ENCODE data around the gene PLA2G12A.

PLA2G12A gene

DNA sequence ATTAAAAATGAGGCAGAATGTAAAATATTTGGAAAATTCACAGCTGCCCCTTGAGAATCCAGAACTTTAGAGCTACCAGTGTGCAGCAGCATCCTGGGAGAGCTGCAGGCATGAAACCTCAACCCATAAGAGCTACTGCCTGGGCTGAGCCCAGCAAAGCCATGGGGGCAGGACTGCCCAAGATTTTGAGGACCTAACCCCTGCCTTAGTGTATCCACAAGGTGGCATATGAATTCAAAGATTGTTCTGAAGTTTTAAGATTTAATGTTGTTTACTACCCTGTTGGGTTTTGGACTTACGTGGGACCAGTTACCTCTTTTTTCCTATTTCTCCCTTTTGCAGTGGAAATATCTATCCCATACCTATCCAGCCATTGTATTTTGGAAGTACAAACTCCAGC is 53.0 kb downstream of the PLA2G12A start:
- no peak for DNase-seq

GRCh38 chr4:109675843-109676242 is 54.0 kb downstream of the PLA2G12A start:
- no peak for DNase-seq

- DNase-seq: no peak
Measured at GRCh38 chr4:109675181-109675580, 54.7 kb downstream of the PLA2G12A start.

DNA sequence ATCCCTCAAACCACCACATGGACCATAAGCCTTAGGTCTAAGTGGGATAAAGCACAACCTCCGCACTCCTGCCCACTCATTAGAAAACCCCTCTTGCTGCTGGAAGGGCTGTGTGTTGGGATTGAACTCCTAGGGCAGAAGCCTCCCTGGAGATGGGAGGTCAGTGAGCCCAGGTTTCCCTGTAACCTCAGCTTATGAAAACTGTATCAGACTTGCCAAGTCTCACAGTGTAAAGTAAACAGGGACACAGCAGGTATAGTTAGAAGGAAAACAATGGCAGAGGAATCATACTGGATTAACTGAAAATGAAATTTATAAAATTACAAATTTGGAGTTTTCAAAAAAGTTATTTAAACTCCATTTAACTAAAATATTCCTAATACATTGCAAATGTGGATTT is 56.6 kb downstream of the PLA2G12A start:
- no peak for DNase-seq

- no peak for DNase-seq
Measured at GRCh38 chr4:109672169-109672930, 57.5 kb downstream of the PLA2G12A start.

GRCh38 chr4:109671350-109671749 is 58.5 kb downstream of the PLA2G12A start:
- no peak for DNase-seq

GRCh38 chr4:109665783-109666485 is 63.9 kb downstream of the PLA2G12A start:
- DNase-seq: peak; percentile 15

- no peak for DNase-seq
Measured at GRCh38 chr4:109662771-109663170, 67.1 kb downstream of the PLA2G12A start.

DNA sequence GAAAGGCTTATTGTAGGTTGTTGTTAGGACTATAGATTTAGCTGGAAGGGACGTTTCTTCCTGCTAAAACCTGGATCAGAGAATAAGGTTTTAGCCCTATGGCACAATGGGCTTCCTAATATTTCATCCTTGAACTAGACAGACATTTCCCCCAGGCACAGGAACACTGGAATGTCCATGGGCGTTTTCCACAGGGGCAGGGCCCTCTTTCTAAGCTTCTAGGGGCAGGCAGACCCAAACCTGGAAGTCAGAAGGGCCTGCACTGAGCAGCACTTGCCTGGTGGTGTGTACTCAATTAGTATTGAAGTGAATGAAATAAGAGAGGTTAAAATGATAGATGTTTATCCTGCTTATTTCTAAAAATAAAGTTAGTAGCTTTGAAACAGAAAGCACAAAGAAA is 67.8 kb downstream of the PLA2G12A start:
- DNase-seq: no peak
